Measurements from ENCODE around the gene KCTD16. TPM values are rescaled to one million over a fixed set of nuclear protein-coding genes. Genes with fewer than 3 reads are reported as not detected.

The KCTD16 gene
- total and polyA plus RNA-seq, 5 donors = 0.07 to 1.1 (median 0.44) TPM

GRCh38 chr5:144313147-144313726, 142.6 kb downstream of the KCTD16 start:
- peaks cover 2% of the 10 kb centered on the region for H3K4me1 ChIP-seq (ENCODE audit: control insufficient read depth, insufficient read depth, low read length)
- intact Hi-C loops (cut with DNase I) = no loop called here
- 82% methylated on average over 1 of the region's 1 CpG for WGBS
- DNase-seq = no peak
- no peaks in the 10 kb centered on the region for H3K27me3 ChIP-seq (ENCODE audit: control insufficient read depth, insufficient read depth)
- H3K9me3 ChIP-seq (ENCODE audit: control insufficient read depth, low read length) = no peaks in the 10 kb centered on the region
- H3K4me3 ChIP-seq (ENCODE audit: low read length) = no peak overlapping the region
- ATAC-seq = no peak
- no peak overlapping the region for H3K27ac ChIP-seq (ENCODE audit: low read length)

- ATAC-seq = no peak
- 84% methylated on average over 4 of the region's 4 CpGs for WGBS
- no peak for DNase-seq
- Histone ChIP-seq H3K27ac (ENCODE audit: low read length) (no peak overlapping the region), H3K4me1 (ENCODE audit: control insufficient read depth, insufficient read depth, low read length) (peaks cover 2% of the 10 kb centered on the region), H3K4me3 (ENCODE audit: low read length) (no peak overlapping the region), H3K27me3 (ENCODE audit: control insufficient read depth, insufficient read depth) (no peaks in the 10 kb centered on the region), H3K9me3 (ENCODE audit: control insufficient read depth, low read length) (no peaks in the 10 kb centered on the region)
- intact Hi-C loops (cut with DNase I) = no loop called here
These were observed 144.4 kb downstream of the KCTD16 start for GRCh38 chr5:144315026-144315425.

DNA sequence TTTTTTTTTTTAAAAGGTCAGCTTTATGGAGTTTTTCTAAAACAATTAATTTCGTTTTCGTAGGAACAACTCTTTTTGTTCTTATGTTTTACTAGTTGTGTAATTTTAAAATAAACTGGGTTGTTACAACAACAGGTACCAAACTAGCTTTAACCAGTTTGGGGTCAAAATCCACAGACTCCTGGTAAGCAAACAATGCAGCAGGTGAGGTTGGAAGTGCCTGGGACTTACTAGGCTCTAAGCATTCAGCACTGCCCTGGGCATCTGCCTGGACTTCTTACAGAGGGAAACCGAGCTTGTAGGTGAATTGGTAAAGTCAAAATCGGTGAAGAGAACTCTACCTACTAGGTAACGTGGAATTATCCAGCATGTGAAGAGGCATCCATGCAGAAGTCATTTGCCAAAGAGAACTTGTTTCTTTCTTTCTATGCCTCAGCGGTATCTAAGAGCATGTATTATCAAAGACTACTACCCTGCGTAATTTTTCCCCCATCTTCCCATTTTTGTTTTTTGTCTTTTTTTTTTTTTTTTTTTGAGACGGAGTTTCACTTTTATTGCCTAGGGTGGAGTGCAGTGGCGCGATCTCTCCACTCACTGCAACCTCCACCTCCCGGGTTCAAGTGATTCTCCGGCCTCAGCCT, 145.4 kb downstream of the KCTD16 start:
- Histone ChIP-seq H3K27ac (ENCODE audit: low read length) (no peak overlapping the region), H3K4me3 (ENCODE audit: low read length) (no peak overlapping the region), H3K9me3 (ENCODE audit: control insufficient read depth, low read length) (no peaks in the 10 kb centered on the region), H3K27me3 (ENCODE audit: control insufficient read depth, insufficient read depth) (no peaks in the 10 kb centered on the region), H3K4me1 (ENCODE audit: control insufficient read depth, insufficient read depth, low read length) (peaks cover 2% of the 10 kb centered on the region)
- DNase-seq = no peak
- 92% methylated on average over 12 of the region's 12 CpGs for WGBS
- intact Hi-C loops (cut with DNase I) = no loop called here
- ATAC-seq = no peak

DNA sequence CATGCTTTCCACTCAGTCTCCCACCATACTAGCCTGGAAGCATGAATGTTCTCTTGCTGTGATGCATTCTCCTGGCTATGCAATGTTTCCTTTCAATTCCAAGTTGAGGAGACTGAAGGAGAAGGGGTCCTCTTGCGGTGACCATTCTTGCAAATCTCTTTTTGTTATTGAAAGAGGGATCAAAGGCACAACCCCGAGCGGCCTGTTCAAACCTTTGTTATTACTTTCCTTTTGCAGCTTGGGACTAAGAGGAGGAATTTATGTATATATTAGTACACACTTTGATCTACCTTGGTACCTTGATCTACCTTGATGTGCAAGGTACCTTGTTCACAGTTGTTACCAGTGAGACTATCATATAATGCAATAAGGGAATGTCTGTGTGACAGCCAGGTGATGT, 147.3 kb downstream of the KCTD16 start:
- no peak for ATAC-seq
- Histone ChIP-seq H3K4me1 (ENCODE audit: control insufficient read depth, insufficient read depth, low read length) (no peaks in the 10 kb centered on the region), H3K27ac (ENCODE audit: low read length) (no peak overlapping the region), H3K27me3 (ENCODE audit: control insufficient read depth, insufficient read depth) (no peaks in the 10 kb centered on the region), H3K4me3 (ENCODE audit: low read length) (no peak overlapping the region), H3K9me3 (ENCODE audit: control insufficient read depth, low read length) (no peaks in the 10 kb centered on the region)
- intact Hi-C loops (cut with DNase I) = no loop called here
- WGBS = 79% methylated on average over 3 of the region's 3 CpGs
- no peak for DNase-seq

GRCh38 chr5:144318460-144318859, 147.8 kb downstream of the KCTD16 start:
- Histone ChIP-seq H3K27me3 (ENCODE audit: control insufficient read depth, insufficient read depth) (no peaks in the 10 kb centered on the region), H3K4me3 (ENCODE audit: low read length) (no peak overlapping the region), H3K4me1 (ENCODE audit: control insufficient read depth, insufficient read depth, low read length) (no peaks in the 10 kb centered on the region), H3K9me3 (ENCODE audit: control insufficient read depth, low read length) (no peaks in the 10 kb centered on the region), H3K27ac (ENCODE audit: low read length) (no peak overlapping the region)
- intact Hi-C loops (cut with DNase I) = no loop called here
- ATAC-seq = no peak
- no peak for DNase-seq
- 56% methylated on average over 4 of the region's 4 CpGs for WGBS

GRCh38 chr5:144323181-144323580, 152.5 kb downstream of the KCTD16 start:
- no peak overlapping the region for H3K4me3 ChIP-seq (ENCODE audit: low read length)
- WGBS = 80% methylated on average over 1 of the region's 1 CpG
- intact Hi-C loops (cut with DNase I) = no loop called here
- DNase-seq (no peak), ATAC-seq (no peak)
- H3K9me3 ChIP-seq (ENCODE audit: control insufficient read depth, low read length) = no peaks in the 10 kb centered on the region
- H3K27ac ChIP-seq (ENCODE audit: low read length) = no peak overlapping the region
- H3K27me3 ChIP-seq (ENCODE audit: control insufficient read depth, insufficient read depth) = no peaks in the 10 kb centered on the region
- peaks cover 1% of the 10 kb centered on the region for H3K4me1 ChIP-seq (ENCODE audit: control insufficient read depth, insufficient read depth, low read length)

- ATAC-seq = peak in 1 of 2 donors; percentile 24
- Histone ChIP-seq H3K27me3 (ENCODE audit: control insufficient read depth, insufficient read depth) (no peaks in the 10 kb centered on the region), H3K4me1 (ENCODE audit: control insufficient read depth, insufficient read depth, low read length) (peaks cover 1% of the 10 kb centered on the region), H3K27ac (ENCODE audit: low read length) (no peak overlapping the region), H3K4me3 (ENCODE audit: low read length) (no peak overlapping the region), H3K9me3 (ENCODE audit: control insufficient read depth, low read length) (no peaks in the 10 kb centered on the region)
- DNase-seq = no peak
- intact Hi-C loops (cut with DNase I) = no loop called here
- WGBS = 62% methylated on average over 3 of the region's 3 CpGs
These were observed 154.9 kb downstream of the KCTD16 start for GRCh38 chr5:144325532-144325931.

- H3K27me3 ChIP-seq (ENCODE audit: control insufficient read depth, insufficient read depth) = no peaks in the 10 kb centered on the region
- H3K4me3 ChIP-seq (ENCODE audit: low read length) = no peak overlapping the region
- DNase-seq (no peak), ATAC-seq (no peak)
- 59% methylated on average over 2 of the region's 2 CpGs for WGBS
- H3K9me3 ChIP-seq (ENCODE audit: control insufficient read depth, low read length) = no peaks in the 10 kb centered on the region
- H3K27ac ChIP-seq (ENCODE audit: low read length) = no peak overlapping the region
- intact Hi-C loops (cut with DNase I) = no loop called here
- H3K4me1 ChIP-seq (ENCODE audit: control insufficient read depth, insufficient read depth, low read length) = peaks cover 1% of the 10 kb centered on the region
These were observed 157.8 kb downstream of the KCTD16 start for GRCh38 chr5:144328494-144328893.

DNA sequence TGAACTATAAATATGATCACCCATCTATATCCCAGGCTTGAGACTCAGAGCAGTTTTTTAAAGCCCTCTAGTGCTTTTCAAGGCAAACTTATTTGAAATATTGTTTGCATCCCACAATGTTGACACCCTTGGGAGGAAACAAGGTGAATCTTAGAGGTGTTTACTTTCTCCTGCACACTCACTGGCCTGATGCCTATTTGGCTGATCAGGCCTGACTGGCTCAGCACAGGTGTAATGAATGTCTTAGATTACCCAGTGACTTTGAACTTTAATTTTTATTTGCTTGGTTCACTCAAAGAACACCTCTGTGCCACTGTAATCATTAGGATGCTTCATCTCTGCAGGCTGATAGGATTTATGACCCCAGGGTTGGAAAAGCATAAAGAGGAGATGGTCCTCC, 158.3 kb downstream of the KCTD16 start:
- ATAC-seq = no peak
- peaks cover 1% of the 10 kb centered on the region for H3K4me1 ChIP-seq (ENCODE audit: control insufficient read depth, insufficient read depth, low read length)
- no peaks in the 10 kb centered on the region for H3K27me3 ChIP-seq (ENCODE audit: control insufficient read depth, insufficient read depth)
- no peak overlapping the region for H3K27ac ChIP-seq (ENCODE audit: low read length)
- H3K4me3 ChIP-seq (ENCODE audit: low read length) = no peak overlapping the region
- intact Hi-C loops (cut with DNase I) = no loop called here
- H3K9me3 ChIP-seq (ENCODE audit: control insufficient read depth, low read length) = no peaks in the 10 kb centered on the region
- DNase-seq = no peak

GRCh38 chr5:144329681-144330080, 159.0 kb downstream of the KCTD16 start:
- no peak for ATAC-seq
- DNase-seq = no peak
- intact Hi-C loops (cut with DNase I) = no loop called here
- no peak overlapping the region for H3K27ac ChIP-seq (ENCODE audit: low read length)
- peaks cover 1% of the 10 kb centered on the region for H3K4me1 ChIP-seq (ENCODE audit: control insufficient read depth, insufficient read depth, low read length)
- no peaks in the 10 kb centered on the region for H3K9me3 ChIP-seq (ENCODE audit: control insufficient read depth, low read length)
- no peaks in the 10 kb centered on the region for H3K27me3 ChIP-seq (ENCODE audit: control insufficient read depth, insufficient read depth)
- no peak overlapping the region for H3K4me3 ChIP-seq (ENCODE audit: low read length)

DNA sequence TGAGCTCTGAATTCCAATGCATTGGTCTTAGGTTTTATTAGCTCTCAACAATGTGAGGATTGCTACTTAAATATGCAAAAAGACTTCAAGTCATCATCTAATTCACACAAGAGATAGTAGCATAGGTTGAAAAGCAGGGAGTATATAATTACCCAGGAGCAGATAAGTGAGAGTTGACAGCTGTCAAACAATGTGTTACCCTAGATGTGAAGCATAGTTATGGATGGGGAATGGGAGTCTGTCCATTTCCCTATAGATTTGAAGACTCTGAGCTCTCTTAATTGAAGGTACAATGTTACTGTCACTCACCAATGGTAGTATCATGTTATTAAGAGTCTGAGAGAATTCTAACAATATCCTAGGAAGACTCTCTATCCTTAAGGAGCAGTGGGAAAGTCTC, 160.7 kb downstream of the KCTD16 start:
- no peak overlapping the region for H3K27ac ChIP-seq (ENCODE audit: low read length)
- no peak for DNase-seq
- H3K27me3 ChIP-seq (ENCODE audit: control insufficient read depth, insufficient read depth) = no peaks in the 10 kb centered on the region
- no peaks in the 10 kb centered on the region for H3K4me1 ChIP-seq (ENCODE audit: control insufficient read depth, insufficient read depth, low read length)
- H3K9me3 ChIP-seq (ENCODE audit: control insufficient read depth, low read length) = no peaks in the 10 kb centered on the region
- H3K4me3 ChIP-seq (ENCODE audit: low read length) = no peak overlapping the region
- no peak for ATAC-seq
- intact Hi-C loops (cut with DNase I) = no loop called here

DNA sequence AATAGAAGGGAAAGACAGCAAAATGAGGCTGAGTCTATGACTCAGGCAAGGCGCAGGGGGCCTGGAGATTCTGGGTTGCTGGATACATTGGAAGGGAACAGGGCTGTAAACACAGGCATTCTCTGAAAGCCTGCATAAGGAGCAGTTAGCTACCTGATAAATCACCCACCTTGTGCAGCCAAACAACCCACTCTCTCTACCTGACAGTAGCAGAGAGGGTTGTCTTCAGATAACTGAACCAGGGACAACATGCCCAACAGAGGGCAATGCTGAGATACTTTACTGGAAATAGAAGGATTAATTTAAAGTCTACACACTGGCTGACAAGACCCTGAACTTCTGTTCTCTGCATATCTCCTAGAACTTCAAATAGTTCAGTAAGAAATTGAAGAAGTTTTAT, 161.6 kb downstream of the KCTD16 start:
- 87% methylated on average over 1 of the region's 1 CpG for WGBS
- intact Hi-C loops (cut with DNase I) = no loop called here
- ATAC-seq (no peak), DNase-seq (no peak)
- no peaks in the 10 kb centered on the region for H3K4me1 ChIP-seq (ENCODE audit: control insufficient read depth, insufficient read depth, low read length)
- H3K9me3 ChIP-seq (ENCODE audit: control insufficient read depth, low read length) = no peaks in the 10 kb centered on the region
- no peaks in the 10 kb centered on the region for H3K27me3 ChIP-seq (ENCODE audit: control insufficient read depth, insufficient read depth)
- no peak overlapping the region for H3K27ac ChIP-seq (ENCODE audit: low read length)
- no peak overlapping the region for H3K4me3 ChIP-seq (ENCODE audit: low read length)

Measured in right cardiac atrium (tissue), 5 donors.